A549 (cell line): ENCODE data around the gene SLC12A8. TPM values are rescaled to one million over a fixed set of nuclear protein-coding genes. Genes with fewer than 3 reads are reported as not detected.

Source experiments
- ATAC-seq, 2 experiments: fragments of 200-7000 bp in 1 of 2; fragments of >200 bp in 1 of 2; cut with Nextera tagmentation in 1 of 2; cut with Tn5 transposase in 1 of 2; 3 replicates each; pipeline versions ENCODE4 v1.8.0 to v1.9.1; 2018 to 2020; ENCODE audit warnings: mild to moderate bottlenecking in 1 of 2, moderate library complexity in 1 of 2
- CTCF ChIA-PET: fragments of 300-600 bp; sonication (Branson Sonifier 250); formaldehyde crosslinking; extraction: SDS; loops from one replicate; lab custom pipeline; 2021; ENCODE audit warnings: antibody characterized with exemption, inconsistent platforms; lab: Yijun Ruan, JAX
- POLR2A ChIA-PET: fragments of 350-600 bp; formaldehyde crosslinking; extraction: SDS; loops from one replicate; lab custom pipeline; 2021; ENCODE audit warnings: antibody characterized with exemption, inconsistent platforms; lab: Yijun Ruan, JAX
- DNase-seq, 2 experiments: peaks; one replicate each; pipeline versions ENCODE4 v3.0.0 to v3.0.0-alpha.2; 2011 to 2016; ENCODE audit warnings: low read depth in 1 of 2, low spot score in 1 of 2
- FAIRE-seq: peaks from 2 replicates; lab custom pipeline; 2011; peaks lifted over from hg19 to GRCh38; lab: Jason Lieb, UNC
- H3K27ac ChIP-seq, 2 experiments: fragments of >200 bp; sonication (Bioruptor Twin); formaldehyde crosslinking; 3 replicates each; pipeline ENCODE4 v1.5.1; 2016 to 2017
- H3K4me1 ChIP-seq: fragments of >200 bp; sonication (Bioruptor Twin); formaldehyde crosslinking; 3 replicates; pipeline ENCODE4 v1.6.1; 2016
- H3K4me2 ChIP-seq: fragments of >200 bp; sonication (Bioruptor Twin); formaldehyde crosslinking; 3 replicates; pipeline ENCODE4 v1.6.1; 2016
- H3K4me3 ChIP-seq: fragments of >200 bp; sonication (Bioruptor Twin); formaldehyde crosslinking; 3 replicates; pipeline ENCODE4 v1.5.1; 2016
- H3K9me3 ChIP-seq: fragments of >200 bp; sonication (Bioruptor Twin); formaldehyde crosslinking; 3 replicates; pipeline ENCODE4 v1.6.1; 2016
- BHLHE40 ChIP-seq: IDR thresholded peaks from 2 replicates; pipeline ENCODE4 v1.6.1; 2012; ENCODE audit warnings: low read depth, low read length, inconsistent platforms
- CBX8 ChIP-seq: fragments of 200-600 bp; sonication (generic); IDR thresholded peaks from 2 replicates; pipeline ENCODE4 v1.6.1; 2016
- EP300 ChIP-seq, 2 experiments: fragments of >200 bp; sonication (Bioruptor Twin); formaldehyde crosslinking; IDR thresholded peaks; 2 replicates in 1 of 2; 3 replicates in 1 of 2; pipeline ENCODE4 v1.6.1; 2016 to 2017
- FOSL2 ChIP-seq, 2 experiments: fragments of 450-650 bp in 1 of 2; fragments of >200 bp in 1 of 2; sonication (Bioruptor Twin) in 1 of 2; formaldehyde crosslinking; IDR thresholded peaks; 2 replicates each; pipeline versions ENCODE4 v1.5.0 to v1.6.1; 2016 to 2020; ENCODE audit warnings: mild to moderate bottlenecking in 1 of 2, moderate library complexity in 1 of 2
- HDAC2 ChIP-seq: fragments of 200-600 bp; sonication (generic); IDR thresholded peaks from 2 replicates; pipeline ENCODE4 v1.6.1; 2016
- HES2 ChIP-seq: fragments of >200 bp; sonication (Bioruptor Twin); formaldehyde crosslinking; IDR thresholded peaks from 2 replicates; pipeline ENCODE4 v1.6.1; 2016
- HMGXB4 ChIP-seq: fragments of 250-450 bp; sonication (Bioruptor Pico); IDR thresholded peaks from 2 replicates; pipeline ENCODE4 v1.5.0; 2021; ENCODE audit warnings: mild to moderate bottlenecking, moderate library complexity, borderline replicate concordance
- HOXB13 ChIP-seq: fragments of 250-450 bp; sonication (Bioruptor Pico); IDR thresholded peaks from 2 replicates; pipeline ENCODE4 v1.5.0; 2020; ENCODE audit warnings: low read depth, mild to moderate bottlenecking, moderate library complexity
- JUN ChIP-seq, 2 experiments: fragments of >200 bp; sonication (Bioruptor Twin); formaldehyde crosslinking; IDR thresholded peaks; 2 replicates in 1 of 2; 3 replicates in 1 of 2; pipeline ENCODE4 v1.6.1; 2016 to 2017
- JUNB ChIP-seq: fragments of >200 bp; sonication (Bioruptor Twin); formaldehyde crosslinking; IDR thresholded peaks from 2 replicates; pipeline ENCODE4 v1.6.1; 2016
- MYC ChIP-seq: IDR thresholded peaks from 2 replicates; pipeline ENCODE4 v1.6.1; 2012; ENCODE audit warnings: mild to moderate bottlenecking, inconsistent platforms, low read length, improper control_type of control experiment, borderline replicate concordance
- NPAS2 ChIP-seq: fragments of 250-450 bp; sonication (Bioruptor Pico); IDR thresholded peaks from 2 replicates; pipeline ENCODE4 v1.8.0; 2022; ENCODE audit warnings: mild to moderate bottlenecking, moderate library complexity, borderline replicate concordance
- NR3C1 ChIP-seq: fragments of >200 bp; sonication (Bioruptor Twin); formaldehyde crosslinking; IDR thresholded peaks from 3 replicates; pipeline ENCODE4 v1.6.1; 2017
- RFX5 ChIP-seq: fragments of 450-650 bp; IDR thresholded peaks from 2 replicates; pipeline ENCODE4 v1.7.1; 2014; ENCODE audit warnings: antibody characterized with exemption, mild to moderate bottlenecking, moderate library complexity
- ZNF302 ChIP-seq: fragments of 250-450 bp; sonication (Bioruptor Pico); IDR thresholded peaks from 2 replicates; pipeline ENCODE4 v1.9.0; 2021; ENCODE audit warnings: inconsistent platforms, mild to moderate bottlenecking, moderate library complexity
- ZSCAN20 ChIP-seq: fragments of 250-450 bp; sonication (Bioruptor Pico); IDR thresholded peaks from 2 replicates; pipeline ENCODE4 v1.8.0; 2022; ENCODE audit warnings: mild to moderate bottlenecking, moderate library complexity
- whole genome bisulfite sequencing: methylation state at CpG from one replicate; pipeline ENCODE4 v1.1.6; 2017; ENCODE audit errors: missing lambda C conversion rate; 5-methylcytosine and 5-hydroxymethylcytosine counted together
- polyA plus RNA-seq, 4 experiments: library from polyadenylated mRNA; depleted of rRNA in 3 of 4; stranded (reverse); fragments of >200 nt; fragmentation: RNase III in 1 of 4; extraction: RNeasy Plus Mini Kit Qiagen cat#74134 plus additional on column Dnase treatment in 1 of 4; gene quantifications; 2 replicates in 3 of 4; 3 replicates in 1 of 4; pipeline ENCODE4 v1.2.3, GENCODE V29; 2011 to 2017
- TF ChIP-seq, protein P1 (sequence below): IDR thresholded peaks from 2 replicates; pipeline ENCODE4 v1.6.1; 2012; ENCODE audit warnings: low read depth, borderline replicate concordance
- TF ChIP-seq, protein P2 (sequence below): fragments of 450-650 bp; IDR thresholded peaks from 2 replicates; pipeline ENCODE4 v1.6.1; 2014; ENCODE audit warnings: antibody characterized with exemption
- TF ChIP-seq, protein P3 (sequence below): fragments of >200 bp; sonication (Bioruptor Twin); formaldehyde crosslinking; IDR thresholded peaks from 3 replicates; pipeline ENCODE4 v1.6.1; 2016

Gene SLC12A8
- polyA plus RNA-seq, 2 of the 4 experiments (the other 2 are of a cell fraction) = 1.1 to 4.2 TPM

DNA sequence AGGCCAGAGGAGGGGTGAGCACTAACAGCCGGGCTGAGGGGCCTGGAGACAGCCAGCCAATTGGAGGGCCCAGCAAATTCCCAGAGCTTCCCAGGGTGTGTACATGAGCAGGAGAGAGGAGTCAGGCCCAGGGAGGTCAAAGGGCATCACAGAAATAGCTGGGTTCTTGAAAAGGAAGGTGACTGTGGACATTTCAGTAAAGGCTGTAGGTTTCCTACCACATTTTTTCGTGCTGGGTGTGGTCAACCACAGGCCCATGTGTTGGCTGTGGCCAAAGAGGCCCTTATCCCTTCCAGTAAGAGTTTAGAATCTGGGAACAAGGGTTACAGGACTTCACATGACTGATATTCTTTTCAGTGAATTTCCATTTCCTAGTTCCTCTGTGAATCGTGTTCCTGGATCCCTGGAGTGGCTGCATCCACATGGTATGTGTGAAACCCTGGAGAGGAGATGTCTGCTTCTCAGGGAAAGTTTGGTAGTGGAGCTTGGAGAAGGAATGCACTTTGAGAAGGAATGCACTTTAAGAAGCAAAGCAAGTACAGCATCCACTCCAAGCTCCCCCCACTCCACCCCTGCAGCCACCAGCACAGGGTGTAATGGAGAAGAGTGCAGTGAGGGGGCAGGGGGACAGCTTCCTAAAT, 83.6 kb downstream of the SLC12A8 start:
- peak in 1 of 2 experiments; percentile 45; a peak in 3 of 6 replicates for ATAC-seq
- no peak overlapping the region for H3K4me3 ChIP-seq
- whole genome bisulfite sequencing = 55% methylated on average over 3 of the region's 3 CpGs
- CTCF ChIA-PET = interaction anchor here (1.1 kb wide), 1 partner anchor 18 kb away, joined by 3 read pairs; no protein-coding TSS in a partner anchor
- no peaks in the 10 kb centered on the region for H3K9me3 ChIP-seq
- no peak for TF ChIP-seq MYC
- no peak for TF ChIP-seq HOXB13 (CRISPR knock-in tag)
- no peak for TF ChIP-seq HDAC2
- no peak for TF ChIP-seq FOSL2 (IDR thresholded peaks at IDR 0.05)
- no peak for TF ChIP-seq FOSL2 (CRISPR knock-in tag; IDR thresholded peaks at IDR 0.05)
- no peak for TF ChIP-seq HES2
- no peak for TF ChIP-seq ZSCAN20 (CRISPR knock-in tag)
- TF ChIP-seq EP300 (IDR thresholded peaks at IDR 0.05) = no peak
- no peak for TF ChIP-seq HMGXB4 (CRISPR knock-in tag)
- TF ChIP-seq JUN (IDR thresholded peaks at IDR 0.05) = no peak
- TF ChIP-seq ZNF302 (CRISPR knock-in tag) = no peak
- TF ChIP-seq RFX5 = no peak
- no peak for TF ChIP-seq NPAS2 (CRISPR knock-in tag)
- no peak for TF ChIP-seq CBX8
- TF ChIP-seq, protein P1, sequence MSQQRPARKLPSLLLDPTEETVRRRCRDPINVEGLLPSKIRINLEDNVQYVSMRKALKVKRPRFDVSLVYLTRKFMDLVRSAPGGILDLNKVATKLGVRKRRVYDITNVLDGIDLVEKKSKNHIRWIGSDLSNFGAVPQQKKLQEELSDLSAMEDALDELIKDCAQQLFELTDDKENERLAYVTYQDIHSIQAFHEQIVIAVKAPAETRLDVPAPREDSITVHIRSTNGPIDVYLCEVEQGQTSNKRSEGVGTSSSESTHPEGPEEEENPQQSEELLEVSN = no peak
- TF ChIP-seq, protein P2, sequence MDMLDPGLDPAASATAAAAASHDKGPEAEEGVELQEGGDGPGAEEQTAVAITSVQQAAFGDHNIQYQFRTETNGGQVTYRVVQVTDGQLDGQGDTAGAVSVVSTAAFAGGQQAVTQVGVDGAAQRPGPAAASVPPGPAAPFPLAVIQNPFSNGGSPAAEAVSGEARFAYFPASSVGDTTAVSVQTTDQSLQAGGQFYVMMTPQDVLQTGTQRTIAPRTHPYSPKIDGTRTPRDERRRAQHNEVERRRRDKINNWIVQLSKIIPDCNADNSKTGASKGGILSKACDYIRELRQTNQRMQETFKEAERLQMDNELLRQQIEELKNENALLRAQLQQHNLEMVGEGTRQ = no peak
- TF ChIP-seq, all 56 proteins: peak for 0
- Histone ChIP-seq H3K4me1 (peaks cover 15% of the 10 kb centered on the region), H3K27ac (peak overlapping the region; percentile 40 to 61; a peak in 4 of 6 replicates), H3K4me2 (peak overlapping the region; percentile 28; the same call in 2 of the 3 replicates)
- FAIRE-seq (no peak), DNase-seq (no peak)
- POLR2A ChIA-PET = no interaction called here

DNA sequence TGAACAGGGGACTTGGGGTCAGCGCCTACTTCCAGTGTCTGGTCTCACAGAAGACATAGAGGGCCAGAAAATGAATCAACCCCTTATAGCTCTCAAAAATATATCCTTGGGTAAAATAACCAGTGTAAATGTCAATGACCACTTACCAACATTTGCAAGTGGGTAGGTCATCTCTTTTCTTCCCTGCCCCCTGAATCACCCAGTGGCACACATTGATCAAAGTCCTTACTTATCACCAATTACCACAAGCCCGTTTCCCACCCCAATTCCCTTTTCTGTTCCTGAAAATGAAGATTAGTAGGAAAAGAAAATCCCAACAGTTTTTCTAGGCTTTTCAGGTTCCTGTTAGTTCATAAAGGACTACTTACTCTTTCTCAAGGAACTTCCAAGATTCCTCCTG, 86.2 kb downstream of the SLC12A8 start:
- Histone ChIP-seq H3K4me3 (no peak overlapping the region), H3K9me3 (no peaks in the 10 kb centered on the region), H3K4me2 (no peak overlapping the region), H3K4me1 (peaks cover 15% of the 10 kb centered on the region), H3K27ac (no peak overlapping the region)
- ChIA-PET POLR2A (no interaction called here), CTCF (interaction anchor here (0.7 kb wide), 1 partner anchor 24 kb away, joined by 3 read pairs; no protein-coding TSS in a partner anchor)
- no peak for FAIRE-seq
- ATAC-seq = no peak
- no peak for DNase-seq
- 92% methylated on average over 2 of the region's 2 CpGs for WGBS
- TF ChIP-seq, protein P3, sequence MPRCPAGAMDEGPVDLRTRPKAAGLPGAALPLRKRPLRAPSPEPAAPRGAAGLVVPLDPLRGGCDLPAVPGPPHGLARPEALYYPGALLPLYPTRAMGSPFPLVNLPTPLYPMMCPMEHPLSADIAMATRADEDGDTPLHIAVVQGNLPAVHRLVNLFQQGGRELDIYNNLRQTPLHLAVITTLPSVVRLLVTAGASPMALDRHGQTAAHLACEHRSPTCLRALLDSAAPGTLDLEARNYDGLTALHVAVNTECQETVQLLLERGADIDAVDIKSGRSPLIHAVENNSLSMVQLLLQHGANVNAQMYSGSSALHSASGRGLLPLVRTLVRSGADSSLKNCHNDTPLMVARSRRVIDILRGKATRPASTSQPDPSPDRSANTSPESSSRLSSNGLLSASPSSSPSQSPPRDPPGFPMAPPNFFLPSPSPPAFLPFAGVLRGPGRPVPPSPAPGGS = no peak
- no peak for TF ChIP-seq NR3C1
- no peak for TF ChIP-seq BHLHE40
- no peak for TF ChIP-seq JUNB
